Loucy (cell line): ENCODE measurements around the gene AQP11.

Experiments used
- H2AFZ ChIP-seq: fragments of 200-600 bp; sonication (generic); 2 replicates; pipeline ENCODE4 v1.6.0; 2016; ENCODE audit warnings: antibody characterized with exemption, mild to moderate bottlenecking, low read length, moderate library complexity
- H3F3A ChIP-seq: fragments of 200-600 bp; 2 replicates; pipeline ENCODE4 v1.6.0; 2016; ENCODE audit warnings: antibody characterized with exemption, low read depth, mild to moderate bottlenecking
- H3K27me3 ChIP-seq: fragments of 200-600 bp; sonication (generic); 2 replicates; pipeline ENCODE4 v1.6.1; 2014; ENCODE audit warnings: low read length, mild to moderate bottlenecking; ENCODE audit not compliant: insufficient read depth, poor library complexity, severe bottlenecking
- H3K36me3 ChIP-seq: fragments of 200-600 bp; sonication (generic); 2 replicates; pipeline ENCODE4 v1.6.1; 2016; ENCODE audit warnings: low read length; ENCODE audit not compliant: insufficient read depth
- H3K4me1 ChIP-seq: fragments of 200-600 bp; sonication (generic); 2 replicates; pipeline ENCODE4 v1.5.1; 2014; ENCODE audit warnings: low read length, mild to moderate bottlenecking; ENCODE audit not compliant: insufficient read depth, poor library complexity, severe bottlenecking
- H3K4me2 ChIP-seq: fragments of 200-600 bp; sonication (generic); 2 replicates; pipeline ENCODE4 v1.6.0; 2014; ENCODE audit warnings: antibody characterized with exemption, low read length, low read depth, mild to moderate bottlenecking; ENCODE audit not compliant: poor library complexity, severe bottlenecking
- H3K4me3 ChIP-seq: fragments of 200-600 bp; sonication (generic); 2 replicates; pipeline ENCODE4 v1.5.1; 2014; ENCODE audit warnings: low read length, mild to moderate bottlenecking, mixed read lengths; ENCODE audit not compliant: poor library complexity, severe bottlenecking
- H3K79me2 ChIP-seq: fragments of 200-600 bp; sonication (generic); 2 replicates; pipeline ENCODE4 v1.6.1; 2014; ENCODE audit warnings: low read length; ENCODE audit not compliant: insufficient read depth
- H3K9ac ChIP-seq: fragments of 200-600 bp; sonication (generic); 2 replicates; pipeline ENCODE4 v1.6.0; 2014; ENCODE audit warnings: mild to moderate bottlenecking, low read depth, low read length, moderate library complexity; ENCODE audit not compliant: poor library complexity, severe bottlenecking
- H3K9me2 ChIP-seq: fragments of 200-600 bp; sonication (generic); replicated peaks from 2 replicates; pipeline ENCODE4 v1.6.1; 2016; ENCODE audit warnings: low read depth, low read length, mixed read lengths
- H3K9me3 ChIP-seq: fragments of 200-600 bp; sonication (generic); 2 replicates; pipeline ENCODE4 v1.6.1; 2014; ENCODE audit warnings: mild to moderate bottlenecking, antibody characterized with exemption, low read length, low read depth; ENCODE audit not compliant: insufficient read depth
- H4K20me1 ChIP-seq: fragments of 200-600 bp; sonication (generic); 2 replicates; pipeline ENCODE4 v1.6.0; 2014; ENCODE audit warnings: antibody characterized with exemption, low read length, mild to moderate bottlenecking; ENCODE audit not compliant: insufficient read depth, poor library complexity, severe bottlenecking
- EZH2phosphoT487 ChIP-seq: fragments of 200-600 bp; IDR thresholded peaks from 2 replicates; pipeline ENCODE4 v1.6.1; 2018; ENCODE audit warnings: antibody characterized with exemption, mild to moderate bottlenecking, moderate library complexity, borderline replicate concordance
- TF ChIP-seq, protein P1 (sequence below): fragments of 200-600 bp; sonication (generic); conservative IDR thresholded peaks from 2 replicates; pipeline ENCODE4 v1.5.1; 2014; ENCODE audit warnings: mild to moderate bottlenecking, antibody characterized with exemption, low read length

AQP11 gene

DNA sequence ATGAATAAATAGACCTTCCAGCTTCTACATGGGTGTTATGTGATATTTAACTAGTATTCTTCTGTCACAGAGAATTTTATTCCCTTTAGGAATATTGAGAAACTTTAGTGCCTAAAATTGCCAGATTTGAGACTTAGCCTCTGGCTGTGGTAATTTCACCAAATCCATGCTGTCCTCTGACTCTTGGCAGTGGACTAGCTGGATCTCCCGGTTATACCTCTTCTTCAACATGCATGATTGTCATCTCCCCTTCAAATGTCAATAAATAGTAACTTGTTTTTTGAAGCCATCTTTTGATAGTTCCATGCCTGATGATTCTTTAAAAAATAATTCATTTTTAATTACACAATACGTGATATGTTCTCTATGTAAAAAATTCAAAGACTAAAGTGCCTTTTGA, 8.4 kb downstream of the AQP11 start:
- Histone ChIP-seq H3K9me2 (no peaks in the 10 kb centered on the region), H3F3A (no peaks in the 10 kb centered on the region), H3K9me3 (no peaks in the 10 kb centered on the region), H3K9ac (no peak overlapping the region), H3K4me2 (no peak overlapping the region), H3K36me3 (no peaks in the 10 kb centered on the region), H4K20me1 (no peaks in the 10 kb centered on the region), H3K27me3 (no peaks in the 10 kb centered on the region), H3K79me2 (no peaks in the 10 kb centered on the region), H2AFZ (no peak overlapping the region), H3K4me3 (no peak overlapping the region), H3K4me1 (no peaks in the 10 kb centered on the region)
- TF ChIP-seq, protein P1, sequence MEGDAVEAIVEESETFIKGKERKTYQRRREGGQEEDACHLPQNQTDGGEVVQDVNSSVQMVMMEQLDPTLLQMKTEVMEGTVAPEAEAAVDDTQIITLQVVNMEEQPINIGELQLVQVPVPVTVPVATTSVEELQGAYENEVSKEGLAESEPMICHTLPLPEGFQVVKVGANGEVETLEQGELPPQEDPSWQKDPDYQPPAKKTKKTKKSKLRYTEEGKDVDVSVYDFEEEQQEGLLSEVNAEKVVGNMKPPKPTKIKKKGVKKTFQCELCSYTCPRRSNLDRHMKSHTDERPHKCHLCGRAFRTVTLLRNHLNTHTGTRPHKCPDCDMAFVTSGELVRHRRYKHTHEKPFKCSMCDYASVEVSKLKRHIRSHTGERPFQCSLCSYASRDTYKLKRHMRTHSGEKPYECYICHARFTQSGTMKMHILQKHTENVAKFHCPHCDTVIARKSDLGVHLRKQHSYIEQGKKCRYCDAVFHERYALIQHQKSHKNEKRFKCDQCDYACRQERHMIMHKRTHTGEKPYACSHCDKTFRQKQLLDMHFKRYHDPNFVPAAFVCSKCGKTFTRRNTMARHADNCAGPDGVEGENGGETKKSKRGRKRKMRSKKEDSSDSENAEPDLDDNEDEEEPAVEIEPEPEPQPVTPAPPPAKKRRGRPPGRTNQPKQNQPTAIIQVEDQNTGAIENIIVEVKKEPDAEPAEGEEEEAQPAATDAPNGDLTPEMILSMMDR, result no peak
- no peak for TF ChIP-seq EZH2phosphoT487

DNA sequence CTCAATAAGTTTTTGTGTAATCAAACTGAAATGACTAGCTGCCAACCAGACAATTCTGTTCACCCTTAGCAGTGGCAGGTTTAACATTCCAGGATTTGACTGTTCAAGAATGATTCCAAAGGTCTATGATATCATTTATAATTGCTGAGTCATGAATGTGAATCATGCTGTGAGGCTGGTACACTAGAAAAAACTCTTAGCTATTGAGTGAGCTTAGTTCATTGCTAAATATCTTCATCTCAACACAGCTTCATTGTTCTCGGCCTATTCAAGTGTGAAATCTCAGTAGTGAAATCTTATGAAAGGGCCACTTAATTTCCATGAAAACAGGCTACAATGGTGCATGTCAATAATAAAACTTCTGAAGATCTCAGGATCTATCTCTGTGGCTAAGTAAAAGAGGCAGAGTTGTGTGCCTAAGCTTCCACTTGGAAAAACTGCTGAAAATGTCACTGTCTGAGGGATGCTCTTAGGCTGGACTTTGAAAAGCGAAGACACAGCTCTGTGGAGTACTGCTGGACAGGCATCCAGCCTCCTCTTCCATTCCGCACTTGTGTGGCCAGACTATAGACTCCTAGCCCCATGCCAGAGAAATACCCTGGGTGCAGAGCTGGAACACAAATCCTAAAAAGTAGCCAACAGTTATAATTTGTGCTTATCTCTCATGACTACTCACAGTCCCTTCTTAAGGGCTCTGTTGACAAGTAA, 12.8 kb downstream of the AQP11 start:
- Histone ChIP-seq H3K9ac (no peak overlapping the region), H3K36me3 (peaks cover 10% of the 10 kb centered on the region; the same call in 1 of the 2 replicates), H3K4me2 (no peak overlapping the region)

DNA sequence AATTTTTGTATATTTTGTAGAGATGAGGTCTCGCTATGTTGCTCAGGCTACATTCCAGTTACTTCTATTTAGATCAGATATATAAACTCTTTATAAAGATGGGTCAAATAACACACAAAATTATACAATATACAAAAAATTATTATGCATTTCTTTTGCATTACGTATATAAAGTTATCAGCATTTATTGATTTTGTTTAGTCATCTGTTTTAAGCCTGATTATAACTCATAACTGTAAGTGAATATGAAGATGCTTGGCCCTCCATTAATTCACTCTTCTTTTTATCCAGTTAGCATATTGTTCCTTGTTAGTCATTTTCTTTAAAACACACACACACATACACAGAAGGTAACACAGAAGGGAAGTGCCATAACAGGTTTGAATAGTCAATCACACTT, 14.5 kb downstream of the AQP11 start:
- no peaks in the 10 kb centered on the region for H3K27me3 ChIP-seq
- H3K4me3 ChIP-seq, result no peak overlapping the region
- TF ChIP-seq, protein P1, result no peak
- TF ChIP-seq EZH2phosphoT487, result no peak
- no peaks in the 10 kb centered on the region for H3K79me2 ChIP-seq
- no peak overlapping the region for H3K4me2 ChIP-seq
- no peaks in the 10 kb centered on the region for H3K4me1 ChIP-seq
- H2AFZ ChIP-seq, result no peak overlapping the region
- no peaks in the 10 kb centered on the region for H4K20me1 ChIP-seq
- no peaks in the 10 kb centered on the region for H3K9me3 ChIP-seq
- H3K9ac ChIP-seq, result no peak overlapping the region
- no peaks in the 10 kb centered on the region for H3K9me2 ChIP-seq
- H3F3A ChIP-seq, result no peaks in the 10 kb centered on the region
- peaks cover 11% of the 10 kb centered on the region; the same call in 1 of the 2 replicates for H3K36me3 ChIP-seq

More for the DNA sequence above, 12.8 kb downstream of the AQP11 start:
- Histone ChIP-seq H2AFZ (no peak overlapping the region), H3F3A (no peaks in the 10 kb centered on the region), H3K9me2 (no peaks in the 10 kb centered on the region), H3K4me3 (no peak overlapping the region), H4K20me1 (no peaks in the 10 kb centered on the region), H3K27me3 (no peaks in the 10 kb centered on the region), H3K9me3 (no peaks in the 10 kb centered on the region), H3K4me1 (no peaks in the 10 kb centered on the region), H3K79me2 (no peaks in the 10 kb centered on the region)
- TF ChIP-seq, protein P1, result no peak
- no peak for TF ChIP-seq EZH2phosphoT487
